AG09309 (cell line): ENCODE measurements around the gene RABEP1.

Source experiments
- DNase-seq: peaks from one replicate; pipeline ENCODE4 v3.0.0-alpha.2; 2010; ENCODE audit warnings: low read depth
- H3K4me3 ChIP-seq: 2 replicates; pipeline ENCODE4 v1.5.1; 2011; ENCODE audit warnings: mild to moderate bottlenecking, low read depth, low read length, moderate library complexity; ENCODE audit not compliant: control insufficient read depth
- CTCF ChIP-seq: IDR thresholded peaks from 2 replicates; pipeline ENCODE4 v1.5.1; 2011; ENCODE audit warnings: mild to moderate bottlenecking, low read depth, low read length, inconsistent platforms; ENCODE audit not compliant: insufficient read depth, control insufficient read depth; ENCODE audit errors: missing control alignments

RABEP1 gene

DNA sequence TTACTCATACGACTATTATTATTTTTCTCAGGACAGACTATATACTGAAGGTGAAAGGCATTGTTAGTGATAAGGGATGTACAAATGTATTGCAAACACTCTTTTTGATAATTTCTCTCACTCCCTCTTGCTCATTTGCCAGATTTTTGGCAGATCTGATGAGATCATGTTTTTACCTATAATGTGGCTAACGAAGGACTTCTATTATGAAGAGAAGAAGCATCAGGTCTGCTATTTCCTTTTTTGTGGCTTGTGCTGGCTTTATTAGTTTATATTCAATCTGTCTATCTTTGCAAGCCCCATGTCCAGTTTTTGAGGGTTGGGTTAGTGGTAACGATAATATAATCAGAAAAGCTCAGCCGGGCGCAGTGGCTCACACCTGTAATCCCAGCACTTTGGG, 25.0 kb upstream of the RABEP1 start:
- DNase-seq, result no peak
- TF ChIP-seq CTCF, result no peak
- H3K4me3 ChIP-seq, result no peak overlapping the region

DNA sequence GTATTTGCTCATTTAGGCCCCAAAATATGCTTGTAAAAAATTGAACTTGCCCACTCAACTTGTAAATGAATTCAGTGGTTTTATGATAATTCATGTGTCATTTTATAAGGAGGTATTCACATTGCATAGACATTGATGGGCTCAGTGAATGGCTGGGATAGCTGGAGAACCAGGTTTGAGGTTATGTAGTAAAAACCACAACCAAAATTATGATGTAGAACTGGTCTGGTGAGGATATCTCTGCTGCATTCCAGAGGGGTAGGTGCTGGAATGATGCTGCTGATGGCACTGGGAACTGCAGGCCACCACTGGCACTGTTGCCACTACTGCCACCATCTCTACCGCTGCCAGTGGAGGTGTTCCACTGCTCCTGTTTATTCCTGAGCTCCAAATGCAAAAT, 21.5 kb upstream of the RABEP1 start:
- DNase-seq, result no peak
- no peak for TF ChIP-seq CTCF
- no peak overlapping the region for H3K4me3 ChIP-seq

DNA sequence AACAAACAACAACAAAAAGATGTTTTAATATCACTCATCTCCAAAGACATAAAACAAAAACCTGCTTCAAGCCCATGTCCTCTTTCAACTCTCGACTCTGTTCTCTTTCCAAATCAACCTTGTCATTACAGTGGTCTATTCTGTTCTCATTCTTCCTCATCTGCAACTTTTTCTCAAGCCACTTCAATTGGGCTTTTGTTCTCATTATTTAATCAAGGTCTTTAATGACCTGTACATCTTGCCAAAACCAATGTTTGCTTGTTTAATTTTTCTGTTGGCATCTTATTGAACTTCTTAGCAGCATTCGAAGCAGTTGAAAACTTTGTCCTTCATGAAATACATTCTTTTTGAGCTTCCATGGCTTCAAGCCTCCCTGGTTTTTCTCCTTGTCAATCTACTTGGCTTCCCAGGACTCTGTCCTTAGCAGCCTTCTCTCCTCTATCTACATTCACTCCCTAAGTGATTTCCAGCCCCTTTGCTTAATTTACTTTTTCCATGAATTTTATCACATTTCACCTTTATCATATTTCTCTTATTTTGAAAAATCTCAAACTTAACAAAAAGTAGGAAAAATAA, 19.6 kb upstream of the RABEP1 start:
- no peak for DNase-seq
- no peak for TF ChIP-seq CTCF

GRCh38 chr17:5263441-5263840, 18.6 kb upstream of the RABEP1 start:
- no peak for TF ChIP-seq CTCF
- DNase-seq, result no peak
- H3K4me3 ChIP-seq, result no peak overlapping the region

More for the DNA sequence above, 19.6 kb upstream of the RABEP1 start:
- H3K4me3 ChIP-seq, result no peak overlapping the region

- no peak overlapping the region for H3K4me3 ChIP-seq
- no peak for DNase-seq
- TF ChIP-seq CTCF, result no peak
Measured at GRCh38 chr17:5264893-5265292, 17.2 kb upstream of the RABEP1 start.

DNA sequence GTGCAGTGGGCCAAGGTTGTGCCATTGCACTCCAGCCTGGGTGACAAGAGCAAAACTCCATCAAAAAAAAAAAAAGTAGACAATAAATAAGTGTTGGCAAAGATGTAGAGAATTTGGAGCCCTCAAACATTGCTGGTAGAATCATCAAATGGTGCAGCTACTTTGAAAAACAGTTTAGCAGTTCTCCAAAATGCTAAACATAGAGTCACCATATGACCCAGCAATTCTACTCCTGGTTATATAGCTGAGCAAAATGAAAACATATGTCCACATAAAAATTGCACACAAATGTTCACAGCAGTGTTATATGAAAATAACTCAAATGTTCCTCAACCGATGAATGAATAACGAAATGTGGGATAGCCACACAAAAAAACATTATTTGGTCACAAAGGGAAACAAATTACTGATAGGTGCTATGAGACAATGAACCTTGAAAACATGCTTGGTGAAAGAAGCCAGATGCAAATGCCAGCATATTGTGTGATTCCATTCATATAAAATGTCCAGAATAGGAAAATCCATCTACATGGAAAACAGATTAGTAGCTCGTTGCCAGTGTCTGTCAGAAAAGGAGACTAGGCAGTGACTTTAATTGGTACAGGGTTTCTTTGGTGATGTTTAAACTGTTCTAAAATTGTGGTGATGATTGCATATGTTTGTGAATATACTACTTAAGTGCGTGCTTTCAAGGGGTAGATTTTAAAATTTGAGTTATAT, 12.7 kb upstream of the RABEP1 start:
- no peak for DNase-seq
- TF ChIP-seq CTCF, result no peak
- H3K4me3 ChIP-seq, result no peak overlapping the region
